Right lobe of liver (tissue), 6 donors: ENCODE results near the gene CALD1. TPM values are rescaled to one million over a fixed set of nuclear protein-coding genes. Genes with fewer than 3 reads are reported as not detected.

Experiments used
- ATAC-seq, 4 donors: fragments of 200-7000 bp; cut with Tn5 transposase; one replicate each; pipeline ENCODE4 v1.9.1; 2020; ENCODE audit warnings: mild to moderate bottlenecking in 4 of 4, moderate library complexity in 4 of 4
- DNase-seq, 3 donors: peaks; one replicate each; pipeline ENCODE4 v3.0.0-alpha.2; 2020
- H3K27ac ChIP-seq, 3 donors: fragments of 200-600 bp; one replicate each; pipeline ENCODE4 v1.8.0; 2022
- H3K27me3 ChIP-seq, 2 donors: fragments of 200-600 bp; one replicate each; pipeline ENCODE4 v1.8.0; 2022
- H3K36me3 ChIP-seq, 4 donors: fragments of 200-600 bp; sonication (generic) in 1 of 4; one replicate each; pipeline versions ENCODE4 v1.5.1 to v1.8.0; 2017 to 2022; ENCODE audit warnings: control low read depth in 1 of 4
- H3K4me1 ChIP-seq, 4 donors: fragments of 200-600 bp; sonication (generic) in 1 of 4; one replicate each; pipeline versions ENCODE4 v1.5.1 to v1.8.0; 2017 to 2022; ENCODE audit warnings: control low read depth in 1 of 4
- H3K4me3 ChIP-seq, 3 donors: fragments of 200-600 bp; one replicate each; pipeline ENCODE4 v1.8.0; 2022
- H3K9me3 ChIP-seq, 4 donors: fragments of 200-600 bp; sonication (generic) in 1 of 4; one replicate each; pipeline versions ENCODE4 v1.5.1 to v1.8.0; 2017 to 2022; ENCODE audit warnings: control low read depth in 1 of 4
- POLR2A ChIP-seq: fragments of 450-650 bp; IDR thresholded peaks from one replicate; pipeline ENCODE4 v1.6.1; 2017; ENCODE audit warnings: antibody characterized with exemption, mild to moderate bottlenecking
- WGBS: methylation state at CpG from one replicate; pipeline ENCODE4 v1.1.6; 2018; ENCODE audit warnings: low coverage, low lambda C conversion rate; ENCODE audit not compliant: insufficient coverage; ENCODE audit errors: missing lambda C conversion rate; 5-methylcytosine and 5-hydroxymethylcytosine counted together
- intact Hi-C, 2 donors: fragments of 100-400 bp; cut with DNase I; formaldehyde crosslinking; loops; one replicate each; pipeline versions ENCODE4 v1.11.2 to v1.14.1; 2022
- total RNA-seq, 6 experiments: library from RNA; depleted of rRNA in 2 of 6; stranded (reverse); fragments of >200 nt in 2 of 6; fragmentation: NEBNext Ultra II Directional in 3 of 6; extraction: Animal tissue kit (Norgen Biotek cat#: 25700) in 3 of 6; gene quantifications; one replicate each; pipeline versions ENCODE4 v1.1.0 to v1.2.4, GENCODE V29; 2016 to 2023
- TF ChIP-seq, protein P1 (sequence below), 4 donors: fragments of 200-600 bp in 3 of 4; fragments of 450-650 bp in 1 of 4; IDR thresholded peaks; one replicate each; pipeline versions ENCODE4 v1.5.1 to v1.8.0; 2016 to 2022; ENCODE audit warnings: antibody characterized with exemption in 4 of 4, mild to moderate bottlenecking in 2 of 4
- donor health status: DM: no; HTN: yes; CAD: no.
- donor health status: DM: no; HTN: no; CAD: no.
- donor health status: DM: no; HTN: no; CAD: no.
- donor health status: DM: no; HTN: yes; CAD: no.
- donor health status: DM: no; HTN: yes; CAD: no.

CALD1 gene
- total RNA-seq, 6 experiments from 2014 or later, result 110 to 181 (median 131) TPM

- intact Hi-C loops, result no loop called here
- no peaks in the 10 kb centered on the region for H3K27me3 ChIP-seq
- no peak overlapping the region for H3K4me3 ChIP-seq
- DNase-seq, result no peak
- H3K9me3 ChIP-seq, result no peaks in the 10 kb centered on the region
- H3K36me3 ChIP-seq, result no peaks in the 10 kb centered on the region
- peaks cover 0 to 2% (median 0%) of the 10 kb centered on the region in 4 donors for H3K4me1 ChIP-seq
- TF ChIP-seq, protein P1, sequence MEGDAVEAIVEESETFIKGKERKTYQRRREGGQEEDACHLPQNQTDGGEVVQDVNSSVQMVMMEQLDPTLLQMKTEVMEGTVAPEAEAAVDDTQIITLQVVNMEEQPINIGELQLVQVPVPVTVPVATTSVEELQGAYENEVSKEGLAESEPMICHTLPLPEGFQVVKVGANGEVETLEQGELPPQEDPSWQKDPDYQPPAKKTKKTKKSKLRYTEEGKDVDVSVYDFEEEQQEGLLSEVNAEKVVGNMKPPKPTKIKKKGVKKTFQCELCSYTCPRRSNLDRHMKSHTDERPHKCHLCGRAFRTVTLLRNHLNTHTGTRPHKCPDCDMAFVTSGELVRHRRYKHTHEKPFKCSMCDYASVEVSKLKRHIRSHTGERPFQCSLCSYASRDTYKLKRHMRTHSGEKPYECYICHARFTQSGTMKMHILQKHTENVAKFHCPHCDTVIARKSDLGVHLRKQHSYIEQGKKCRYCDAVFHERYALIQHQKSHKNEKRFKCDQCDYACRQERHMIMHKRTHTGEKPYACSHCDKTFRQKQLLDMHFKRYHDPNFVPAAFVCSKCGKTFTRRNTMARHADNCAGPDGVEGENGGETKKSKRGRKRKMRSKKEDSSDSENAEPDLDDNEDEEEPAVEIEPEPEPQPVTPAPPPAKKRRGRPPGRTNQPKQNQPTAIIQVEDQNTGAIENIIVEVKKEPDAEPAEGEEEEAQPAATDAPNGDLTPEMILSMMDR (IDR thresholded peaks at IDR 0.05), result no peak
- TF ChIP-seq POLR2A, result no peak
- H3K27ac ChIP-seq, result no peak overlapping the region
- no peak for ATAC-seq
- 48% methylated on average over 3 of the region's 3 CpGs for WGBS
Observed at GRCh38 chr7:134834689-134835462, 55.4 kb downstream of the CALD1 start.

DNA sequence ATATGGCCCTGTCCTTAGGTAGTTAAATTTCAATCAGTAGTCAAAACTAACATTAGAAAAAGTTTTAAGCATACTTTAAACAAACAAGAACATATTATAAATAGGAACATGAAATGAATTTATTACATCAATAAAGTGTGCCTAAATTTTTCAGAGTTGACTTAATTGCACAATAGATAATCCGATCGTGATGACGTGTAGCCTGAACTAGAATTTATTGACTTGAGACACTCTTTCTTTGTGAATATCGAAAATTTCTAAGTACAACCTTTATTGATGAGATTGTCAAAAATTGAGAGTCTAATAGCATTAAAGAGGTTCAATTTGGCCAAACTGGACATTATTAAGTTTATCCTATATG lies 56.0 kb downstream of the CALD1 start:
- WGBS, result 35% methylated on average over 4 of the region's 4 CpGs
- DNase-seq (no peak), ATAC-seq (no peak)
- Histone ChIP-seq H3K4me1 (peaks cover 0 to 2% (median 0%) of the 10 kb centered on the region in 4 donors), H3K9me3 (no peaks in the 10 kb centered on the region), H3K27me3 (no peaks in the 10 kb centered on the region), H3K4me3 (no peak overlapping the region), H3K27ac (no peak overlapping the region), H3K36me3 (no peaks in the 10 kb centered on the region)
- no peak for TF ChIP-seq POLR2A
- TF ChIP-seq, protein P1 (IDR thresholded peaks at IDR 0.05), result no peak
- intact Hi-C loops, result no loop called here

- TF ChIP-seq, protein P1 (IDR thresholded peaks at IDR 0.05), result no peak
- TF ChIP-seq POLR2A, result no peak
- WGBS, result 61% methylated on average over 6 of the region's 6 CpGs
- DNase-seq (no peak), ATAC-seq (no peak)
- Histone ChIP-seq H3K27ac (no peak overlapping the region), H3K27me3 (no peaks in the 10 kb centered on the region), H3K4me3 (no peak overlapping the region), H3K4me1 (peaks cover 0 to 2% (median 0%) of the 10 kb centered on the region in 4 donors), H3K9me3 (no peaks in the 10 kb centered on the region), H3K36me3 (no peaks in the 10 kb centered on the region)
- intact Hi-C loops, result no loop called here
Observed at GRCh38 chr7:134836447-134836846, 57.0 kb downstream of the CALD1 start.

- intact Hi-C loops, result no loop called here
- H3K4me1 ChIP-seq, result no peaks in the 10 kb centered on the region
- ATAC-seq, result no peak
- no peaks in the 10 kb centered on the region for H3K36me3 ChIP-seq
- H3K4me3 ChIP-seq, result no peak overlapping the region
- H3K27ac ChIP-seq, result no peak overlapping the region
- no peaks in the 10 kb centered on the region for H3K27me3 ChIP-seq
- no peak for DNase-seq
- TF ChIP-seq, protein P1 (IDR thresholded peaks at IDR 0.05), result no peak
- TF ChIP-seq POLR2A, result no peak
- H3K9me3 ChIP-seq, result no peaks in the 10 kb centered on the region
Observed at GRCh38 chr7:134839298-134839697, 59.9 kb downstream of the CALD1 start.

DNA sequence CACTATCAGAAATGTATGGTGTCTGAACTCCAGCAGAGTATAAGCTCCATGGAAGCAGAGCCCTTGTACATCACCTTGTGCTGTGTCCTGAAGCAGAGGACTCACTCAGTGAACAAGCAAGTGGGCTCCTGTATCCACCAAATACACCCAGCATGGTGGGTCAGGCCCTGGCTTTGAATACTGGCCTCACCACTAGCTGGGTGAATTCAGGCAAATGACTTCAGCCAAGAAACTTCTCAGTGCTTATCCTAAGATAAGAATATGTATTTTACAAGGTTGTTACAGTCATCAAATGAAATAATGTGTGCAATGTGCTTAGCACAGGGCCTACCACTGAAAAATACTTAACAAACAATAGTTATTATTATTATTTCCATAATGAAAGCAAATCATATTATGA lies 62.6 kb downstream of the CALD1 start:
- no peak overlapping the region for H3K27ac ChIP-seq
- H3K36me3 ChIP-seq, result no peaks in the 10 kb centered on the region
- H3K4me3 ChIP-seq, result no peak overlapping the region
- TF ChIP-seq POLR2A, result no peak
- TF ChIP-seq, protein P1 (IDR thresholded peaks at IDR 0.05), result no peak
- no peaks in the 10 kb centered on the region for H3K9me3 ChIP-seq
- intact Hi-C loops, result no loop called here
- no peak for ATAC-seq
- no peaks in the 10 kb centered on the region for H3K4me1 ChIP-seq
- DNase-seq, result no peak
- no peaks in the 10 kb centered on the region for H3K27me3 ChIP-seq
